ENCODE measurements around the gene BEGAIN. TPM values are rescaled to one million over a fixed set of nuclear protein-coding genes. Genes with fewer than 3 reads are reported as not detected.

The BEGAIN gene
- total RNA-seq, 1 donor from 2014 or later: 1.5 TPM

- ATAC-seq (no peak), DNase-seq (peak; percentile 40)
- H3K27me3 ChIP-seq: no peaks in the 10 kb centered on the region
- no peaks in the 10 kb centered on the region for H3K9me3 ChIP-seq
- no peak for TF ChIP-seq CTCF (IDR thresholded peaks at IDR 0.05)
- no peaks in the 10 kb centered on the region for H3K36me3 ChIP-seq
- peaks cover 2% of the 10 kb centered on the region for H3K4me1 ChIP-seq
- H3K27ac ChIP-seq: no peak overlapping the region
- intact Hi-C loops (cut with DNase I): no loop called here
- no peak overlapping the region for H3K4me3 ChIP-seq
Measured at GRCh38 chr14:100538351-100539002, 48.7 kb downstream of the BEGAIN start.

- peak; percentile 63 for DNase-seq
- no peak for TF ChIP-seq CTCF (IDR thresholded peaks at IDR 0.05)
- no peaks in the 10 kb centered on the region for H3K27me3 ChIP-seq
- no peaks in the 10 kb centered on the region for H3K36me3 ChIP-seq
- intact Hi-C loops (cut with DNase I): no loop called here
- no peak overlapping the region for H3K27ac ChIP-seq
- no peak overlapping the region for H3K4me3 ChIP-seq
- no peaks in the 10 kb centered on the region for H3K9me3 ChIP-seq
- peaks cover 10% of the 10 kb centered on the region for H3K4me1 ChIP-seq
- ATAC-seq: no peak
Measured at GRCh38 chr14:100537446-100538350, 49.5 kb downstream of the BEGAIN start.

- no peak for TF ChIP-seq CTCF (IDR thresholded peaks at IDR 0.05)
- peak; percentile 38 for DNase-seq
- no peaks in the 10 kb centered on the region for H3K27me3 ChIP-seq
- intact Hi-C loops (cut with DNase I): no loop called here
- no peaks in the 10 kb centered on the region for H3K9me3 ChIP-seq
- peaks cover 10% of the 10 kb centered on the region for H3K4me1 ChIP-seq
- H3K36me3 ChIP-seq: no peaks in the 10 kb centered on the region
- H3K4me3 ChIP-seq: no peak overlapping the region
- no peak overlapping the region for H3K27ac ChIP-seq
- ATAC-seq: no peak
Measured at GRCh38 chr14:100536721-100537445, 50.3 kb downstream of the BEGAIN start.

- intact Hi-C loops (cut with DNase I): no loop called here
- no peak overlapping the region for H3K27ac ChIP-seq
Measured at GRCh38 chr14:100536121-100536510, 51.1 kb downstream of the BEGAIN start.

More at GRCh38 chr14:100536121-100536510, 51.1 kb downstream of the BEGAIN start:
- Histone ChIP-seq H3K4me1 (peaks cover 10% of the 10 kb centered on the region), H3K36me3 (no peaks in the 10 kb centered on the region), H3K9me3 (no peaks in the 10 kb centered on the region), H3K27me3 (no peaks in the 10 kb centered on the region), H3K4me3 (no peak overlapping the region)
- TF ChIP-seq CTCF (IDR thresholded peaks at IDR 0.05): no peak
- ATAC-seq (no peak), DNase-seq (peak; percentile 33)
